GM18870 (cell line): Measurements from ENCODE around the gene RFX4.

ENCODE experiments used
- ATAC-seq: cut with Tn5 transposase; IDR thresholded peaks from one replicate; pipeline ENCODE4 v1.9.1; 2021; ENCODE audit warnings: moderate library complexity; ENCODE audit not compliant: unreplicated experiment

Gene RFX4

DNA sequence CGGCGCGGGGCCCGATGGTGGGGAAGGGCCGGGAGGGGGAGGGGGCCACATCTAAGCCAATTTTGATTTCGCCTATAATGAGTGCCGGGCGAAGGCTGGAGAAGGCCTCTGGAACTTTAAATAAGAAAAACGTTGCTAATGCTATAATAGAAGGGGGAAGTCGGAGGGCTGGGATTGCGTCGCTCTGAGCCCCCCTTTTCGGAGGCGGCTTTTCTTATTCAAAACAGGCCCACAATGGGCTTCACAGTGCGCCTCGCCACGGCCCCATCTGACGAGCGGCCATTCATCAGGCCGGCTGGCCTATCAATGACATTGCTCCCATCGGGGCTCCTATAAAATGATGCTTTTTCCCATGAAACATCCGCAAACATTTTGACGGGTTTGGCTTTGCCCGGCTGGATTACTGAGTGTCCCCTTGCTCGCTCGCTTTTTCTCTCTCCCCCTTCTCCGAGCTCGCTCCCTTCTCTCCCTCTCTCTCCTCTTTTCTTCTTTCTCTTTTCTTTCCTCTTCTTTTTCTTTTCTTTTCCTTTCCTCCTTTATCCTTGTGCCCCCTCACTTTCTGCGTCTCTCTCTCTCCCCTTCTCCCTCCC lies at the start of gene RFX4:
TSS of gene RFX4 (plus strand) at position 364 of the 590 bp plus-strand sequence. CDS start 317 bp downstream, outside the sequence.
- no peak for ATAC-seq

DNA sequence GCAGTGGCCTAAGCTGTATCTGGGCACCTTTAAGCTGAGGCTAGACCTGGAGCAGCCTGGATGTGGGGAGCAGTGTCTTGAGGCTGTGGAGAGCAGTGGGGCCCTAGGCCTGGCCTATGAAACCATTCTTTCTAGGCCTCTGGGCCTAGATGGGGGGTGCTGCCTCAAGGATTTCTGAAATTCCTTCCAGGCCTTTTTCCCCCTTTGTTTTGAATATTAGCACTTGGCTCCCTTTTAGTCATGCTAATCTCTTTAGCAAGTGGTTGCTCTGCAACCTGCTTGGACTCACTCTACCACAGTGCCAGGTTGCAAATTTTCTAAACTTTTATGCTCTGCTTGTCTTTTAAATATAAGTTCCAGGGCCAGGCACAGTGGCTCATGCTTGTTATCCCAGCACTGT lies 41.6 kb upstream of the RFX4 start:
- no peak for ATAC-seq

DNA sequence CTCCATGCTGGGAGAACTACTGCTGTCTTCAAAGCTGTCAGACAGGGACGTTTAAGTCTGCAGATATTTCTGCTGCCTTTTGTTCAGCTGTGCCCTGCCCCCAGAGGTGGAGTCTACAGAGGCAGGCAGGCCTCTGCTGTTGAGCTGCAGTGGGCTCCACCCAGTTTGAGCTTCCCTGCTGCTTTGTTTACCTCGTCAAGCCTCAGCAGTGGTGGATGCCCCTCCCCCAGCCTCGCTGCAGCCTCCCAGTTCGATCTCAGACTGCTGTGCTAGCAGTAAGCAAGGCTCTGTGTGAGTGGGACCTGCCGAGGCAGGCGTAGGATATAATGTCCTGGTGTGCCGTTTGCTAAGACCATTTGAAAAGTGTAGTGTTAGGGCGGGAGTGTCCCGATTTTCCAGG lies 31.4 kb upstream of the RFX4 start:
- no peak for ATAC-seq

DNA sequence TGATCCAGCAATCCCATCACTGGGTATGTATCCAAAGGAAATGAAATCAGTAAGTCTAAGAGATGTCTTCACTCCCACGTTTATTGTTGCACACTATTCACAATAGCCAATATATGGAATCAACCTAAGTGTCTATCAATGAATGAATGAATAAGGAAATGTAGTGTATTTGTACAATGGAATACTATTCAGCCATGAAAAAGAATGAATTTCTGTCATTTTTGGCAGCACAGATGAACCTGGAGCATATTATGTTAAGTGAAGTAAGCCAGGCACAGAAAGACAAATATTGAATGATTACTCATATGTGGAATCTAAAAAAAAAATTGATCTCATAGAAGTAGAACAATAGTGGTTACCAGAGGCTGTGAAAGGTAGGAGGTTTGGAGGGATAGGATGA lies 30.6 kb upstream of the RFX4 start:
- no peak for ATAC-seq

DNA sequence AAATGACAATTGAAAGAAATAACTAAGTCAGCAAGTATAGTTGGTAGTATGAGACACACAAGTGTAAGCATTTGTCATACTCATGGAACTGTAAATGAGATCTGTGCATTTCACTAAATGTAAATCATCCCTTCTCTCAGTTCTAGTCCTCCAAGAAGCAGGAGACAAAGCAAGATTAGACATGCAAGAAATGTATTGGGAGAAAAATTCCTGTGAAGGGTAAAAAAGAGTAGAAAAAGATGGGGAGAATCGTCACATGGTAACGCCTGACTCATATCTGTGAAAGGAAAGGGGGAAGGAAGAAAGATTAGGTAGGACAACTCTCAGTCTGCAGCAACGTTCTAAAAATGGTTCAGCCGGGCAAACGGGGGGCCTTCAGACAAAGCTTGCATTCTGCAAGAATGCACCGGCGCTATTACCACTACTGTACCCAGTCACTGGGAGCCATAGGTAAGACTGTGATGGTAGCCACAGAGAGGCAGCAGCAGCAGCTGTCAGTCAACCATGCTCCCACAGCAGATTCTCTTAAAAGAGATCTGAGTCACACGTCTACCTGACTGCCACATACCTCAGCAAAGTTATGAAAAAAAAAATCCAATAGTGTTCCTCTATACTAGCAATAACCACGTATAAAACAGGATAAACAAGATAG lies 18.0 kb upstream of the RFX4 start:
- ATAC-seq = no peak

DNA sequence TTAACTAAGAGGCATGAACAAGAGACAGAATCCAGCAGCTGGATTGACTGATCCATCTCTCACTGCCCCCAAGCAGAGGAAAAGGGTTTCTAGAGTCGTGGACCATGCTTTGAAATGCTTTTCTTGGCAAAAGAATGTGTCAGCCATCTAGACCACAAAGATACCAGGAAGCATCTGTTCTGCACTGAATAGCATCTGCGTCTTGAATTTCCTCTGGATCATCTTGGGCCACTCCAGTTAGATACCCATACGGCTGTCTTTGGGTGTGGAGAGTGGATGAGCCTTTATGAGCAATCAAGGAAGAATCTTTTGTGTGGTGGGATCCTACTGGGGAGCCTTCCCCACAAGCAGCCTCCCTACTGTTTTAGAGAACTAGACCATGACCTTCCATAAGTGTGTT lies 16.0 kb upstream of the RFX4 start:
- ATAC-seq = no peak

DNA sequence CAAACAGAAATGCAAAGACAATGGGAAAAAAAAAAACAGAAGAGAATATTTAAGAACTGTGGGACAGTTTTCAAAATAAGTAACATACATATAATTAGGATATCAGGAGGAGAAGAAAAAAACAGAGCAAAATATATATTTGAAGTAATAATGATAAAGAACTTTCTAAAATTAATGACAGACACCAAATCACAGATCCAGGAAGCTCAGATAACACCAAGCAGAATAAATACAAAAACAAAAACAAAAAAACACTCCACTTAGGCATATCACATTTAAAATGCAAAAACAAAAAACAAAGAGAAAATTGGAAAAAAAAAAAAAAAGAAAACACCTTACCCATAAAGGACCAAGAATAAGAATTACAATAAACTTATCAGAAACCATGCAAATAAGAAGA lies 9.6 kb upstream of the RFX4 start:
- ATAC-seq = no peak

DNA sequence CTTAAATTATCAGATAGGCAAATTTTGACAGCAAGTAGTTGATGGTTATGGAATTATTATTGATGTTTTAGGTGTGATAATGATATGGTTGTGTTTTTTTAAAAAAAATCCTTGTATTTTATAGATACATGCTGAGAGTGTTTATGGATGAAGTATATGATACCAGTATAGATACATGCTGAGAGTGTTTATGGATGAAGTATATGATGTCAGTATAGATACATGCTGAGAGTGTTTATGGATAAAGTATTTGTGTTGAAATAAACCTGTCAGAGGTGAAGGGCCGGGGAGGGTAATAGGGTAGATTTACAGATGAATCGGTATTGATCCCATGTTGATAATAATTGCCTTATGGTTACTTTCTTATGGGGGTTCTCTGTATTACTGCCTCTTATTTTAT lies 6.0 kb upstream of the RFX4 start:
- ATAC-seq = no peak

DNA sequence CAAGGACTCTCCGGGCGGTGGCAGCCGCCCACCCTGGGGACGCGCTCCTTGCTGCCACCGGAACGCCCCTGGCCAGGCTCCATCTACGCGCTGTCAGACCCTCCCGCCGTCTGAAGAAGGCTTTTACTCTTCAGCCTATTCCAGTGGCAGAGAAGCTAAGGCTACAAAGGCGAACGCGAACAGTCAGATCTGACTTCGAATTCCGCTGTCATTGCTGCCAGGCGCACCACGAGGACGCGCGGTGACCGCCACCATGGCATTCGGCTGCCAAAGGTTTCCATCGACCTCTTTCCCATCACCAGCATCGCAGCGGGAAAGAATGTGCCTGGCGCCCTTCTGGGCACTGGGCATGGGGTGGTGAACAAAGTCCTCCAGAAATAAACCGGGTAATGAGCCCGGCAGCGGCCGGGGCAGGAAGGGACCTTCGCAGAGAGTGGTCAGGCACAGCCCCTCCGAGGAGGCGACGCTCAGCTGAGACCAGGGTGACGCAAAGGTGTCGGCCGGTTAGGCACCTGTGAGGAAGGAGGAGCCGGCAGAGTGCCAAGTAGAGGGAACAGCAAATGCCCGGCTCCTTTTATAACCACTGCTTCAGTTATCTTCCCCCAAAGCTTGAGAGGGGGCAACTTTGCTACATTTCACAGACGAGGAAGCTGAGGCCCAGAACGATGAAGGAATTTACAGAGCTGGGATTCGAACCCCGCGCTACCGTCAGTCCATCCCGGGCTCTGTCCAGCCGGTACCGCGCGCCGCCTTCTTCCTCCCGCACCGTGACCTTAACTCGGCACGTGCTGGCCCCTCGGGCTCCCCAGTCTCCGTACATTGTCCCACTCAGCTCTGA lies 1.9 kb upstream of the RFX4 start:
- no peak for ATAC-seq

DNA sequence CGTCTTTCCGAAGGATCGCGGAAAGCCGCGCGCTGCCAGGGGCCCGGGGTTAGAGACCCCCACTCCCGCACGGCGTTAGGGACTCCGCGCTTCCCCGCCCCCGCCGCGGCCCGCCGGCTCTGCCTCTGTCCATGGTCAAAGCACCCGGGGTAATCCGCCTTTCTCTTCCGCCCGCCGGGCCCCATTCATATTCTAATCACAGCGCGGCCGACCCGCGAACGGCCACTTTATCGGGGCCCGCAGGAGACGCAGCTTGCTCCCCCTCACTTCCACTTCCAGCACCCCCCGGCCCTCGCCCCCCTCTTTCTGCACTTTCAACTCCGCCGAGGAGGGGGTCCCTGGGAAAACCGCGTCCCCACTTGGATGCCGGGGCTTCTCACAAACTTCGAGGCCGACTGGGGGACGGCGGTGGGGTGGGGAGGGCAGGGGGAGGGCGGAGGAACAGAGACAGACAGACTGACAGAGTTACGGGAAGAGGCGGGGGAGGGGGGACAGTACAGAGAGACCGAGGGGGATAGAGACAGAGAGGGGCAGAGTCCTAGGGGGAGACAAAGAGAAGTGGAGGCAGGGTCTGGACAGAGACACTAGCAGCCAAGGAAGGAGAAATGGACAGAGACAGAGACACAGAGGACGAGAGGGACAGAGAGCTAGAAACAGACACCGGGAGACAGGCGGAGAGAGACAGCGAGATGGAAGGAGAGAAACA lies 1.1 kb upstream of the RFX4 start:
- ATAC-seq = no peak

DNA sequence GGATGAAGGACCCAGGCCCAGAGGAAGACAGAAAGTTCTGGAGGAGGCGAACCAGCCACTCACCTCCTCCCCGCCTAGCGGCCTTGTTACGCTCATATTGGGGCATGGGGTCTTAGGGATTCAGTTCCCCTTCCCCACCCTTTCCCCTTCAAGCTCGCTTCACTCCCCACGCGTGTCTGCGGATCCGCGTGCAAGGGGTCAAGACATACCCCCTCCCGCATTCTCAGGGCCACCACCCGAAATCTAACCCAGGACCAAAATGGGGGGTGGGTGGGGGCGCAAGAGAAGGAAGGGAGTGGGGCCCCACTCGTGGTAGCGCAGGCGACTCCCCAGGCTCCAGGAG lies 584 bp upstream of the RFX4 start:
- ATAC-seq = no peak

DNA sequence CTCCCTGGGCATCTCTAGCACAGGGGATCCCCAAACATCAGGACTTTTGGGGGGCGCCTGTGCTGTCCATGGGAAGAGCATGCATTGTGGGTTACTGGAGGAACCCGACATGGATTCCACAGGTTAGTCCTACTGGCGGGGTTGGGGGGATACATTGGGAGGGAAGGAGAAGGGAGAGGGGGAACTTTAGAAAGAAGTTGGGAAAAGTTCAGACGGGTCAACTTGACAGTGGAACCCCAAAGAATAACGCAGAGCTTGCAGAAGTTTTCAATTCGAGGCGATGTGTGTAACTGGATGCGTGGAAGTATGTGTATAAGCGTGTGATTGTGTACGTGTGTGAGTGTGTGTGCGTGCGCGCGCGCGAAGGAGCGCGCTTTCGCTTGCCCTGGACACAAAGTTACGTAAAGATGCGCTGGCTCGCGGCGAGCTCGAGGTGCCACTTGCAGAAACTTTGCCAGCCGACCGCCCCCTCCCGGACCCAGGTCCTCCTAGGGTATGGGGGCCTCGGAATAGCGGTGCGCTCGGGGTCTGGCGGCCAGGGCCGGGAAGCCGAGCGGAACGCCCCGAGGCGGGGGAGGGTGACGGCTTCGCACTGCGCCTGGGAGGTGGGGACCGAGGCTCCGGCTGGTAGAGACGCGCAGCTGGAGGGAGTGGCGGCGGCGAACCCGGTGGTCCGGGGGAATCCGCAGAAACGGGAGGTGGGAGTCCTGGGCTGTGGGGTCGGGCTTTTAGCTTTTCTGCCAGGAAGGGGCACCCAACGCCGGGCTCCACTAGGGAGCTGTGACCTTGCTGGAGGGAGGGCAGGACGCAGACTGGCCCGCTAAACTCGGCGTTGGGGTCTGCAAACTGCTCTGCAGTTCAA lies 669 bp downstream of the RFX4 start:
- ATAC-seq = no peak

DNA sequence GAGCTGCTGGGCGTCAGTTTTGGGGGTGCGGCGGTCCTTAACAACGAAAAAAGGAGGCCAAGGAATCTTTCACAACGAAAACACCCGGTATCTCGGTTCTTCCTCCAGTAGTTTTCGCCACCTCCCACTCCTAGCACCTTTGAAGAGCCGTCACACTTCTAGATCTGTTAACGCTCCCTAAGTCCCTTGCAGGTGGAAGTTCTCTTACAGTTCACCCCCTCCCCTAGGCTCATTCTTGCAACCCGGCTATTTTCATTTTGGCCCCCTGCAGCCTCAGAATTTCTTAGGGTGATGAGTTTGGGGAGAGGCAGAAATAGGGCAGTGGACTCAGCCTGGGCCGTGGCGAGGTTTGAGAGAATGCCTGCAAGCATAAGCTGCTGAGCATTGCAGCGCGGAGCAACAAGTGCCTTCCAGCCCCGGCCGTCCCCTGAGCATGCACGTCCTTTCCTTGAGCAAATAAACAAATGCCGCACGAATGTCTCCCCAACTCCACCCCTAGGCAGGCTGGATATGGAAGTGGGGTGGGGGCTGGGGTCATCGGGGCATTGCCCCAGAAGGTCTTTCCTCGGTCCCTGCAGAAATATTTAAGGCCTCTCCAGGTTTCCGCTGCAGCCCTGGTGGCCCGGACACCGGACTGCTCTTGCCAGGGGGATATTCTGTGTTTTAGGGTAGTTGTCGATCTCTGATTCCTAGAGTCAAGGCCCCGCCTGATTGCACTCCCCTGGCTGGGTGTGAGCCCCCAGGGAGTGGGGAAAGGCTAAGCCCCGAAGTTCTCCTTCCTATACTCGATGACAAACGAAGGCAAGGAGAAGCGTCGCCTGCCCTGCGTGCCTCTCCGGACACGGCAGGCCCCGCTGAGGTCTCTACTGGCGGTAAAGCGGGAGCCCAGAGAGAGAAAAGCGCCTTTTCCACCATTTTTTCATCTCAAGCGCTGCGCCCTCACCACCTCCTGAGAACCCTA lies 1.6 kb downstream of the RFX4 start:
- ATAC-seq = no peak

DNA sequence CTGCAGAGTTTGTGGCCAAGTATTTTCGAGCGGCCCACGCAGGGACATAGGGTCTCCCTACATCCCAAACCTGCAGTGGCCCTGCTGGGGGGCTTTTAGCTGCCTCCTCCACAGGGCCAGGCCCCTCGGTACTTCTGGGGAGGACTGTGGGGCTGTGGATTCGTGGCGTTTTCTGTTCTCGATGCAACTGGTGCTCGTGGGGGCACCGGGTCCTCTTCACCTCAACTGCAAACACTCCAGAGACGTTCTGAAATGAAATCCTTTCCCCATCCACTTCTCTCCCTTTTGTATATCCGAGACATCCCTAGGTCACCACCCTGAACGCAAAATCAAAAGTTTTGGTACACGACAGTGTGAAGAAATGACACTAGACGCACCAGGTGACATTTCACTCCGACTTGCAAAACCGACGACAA lies 2.3 kb downstream of the RFX4 start:
- no peak for ATAC-seq

DNA sequence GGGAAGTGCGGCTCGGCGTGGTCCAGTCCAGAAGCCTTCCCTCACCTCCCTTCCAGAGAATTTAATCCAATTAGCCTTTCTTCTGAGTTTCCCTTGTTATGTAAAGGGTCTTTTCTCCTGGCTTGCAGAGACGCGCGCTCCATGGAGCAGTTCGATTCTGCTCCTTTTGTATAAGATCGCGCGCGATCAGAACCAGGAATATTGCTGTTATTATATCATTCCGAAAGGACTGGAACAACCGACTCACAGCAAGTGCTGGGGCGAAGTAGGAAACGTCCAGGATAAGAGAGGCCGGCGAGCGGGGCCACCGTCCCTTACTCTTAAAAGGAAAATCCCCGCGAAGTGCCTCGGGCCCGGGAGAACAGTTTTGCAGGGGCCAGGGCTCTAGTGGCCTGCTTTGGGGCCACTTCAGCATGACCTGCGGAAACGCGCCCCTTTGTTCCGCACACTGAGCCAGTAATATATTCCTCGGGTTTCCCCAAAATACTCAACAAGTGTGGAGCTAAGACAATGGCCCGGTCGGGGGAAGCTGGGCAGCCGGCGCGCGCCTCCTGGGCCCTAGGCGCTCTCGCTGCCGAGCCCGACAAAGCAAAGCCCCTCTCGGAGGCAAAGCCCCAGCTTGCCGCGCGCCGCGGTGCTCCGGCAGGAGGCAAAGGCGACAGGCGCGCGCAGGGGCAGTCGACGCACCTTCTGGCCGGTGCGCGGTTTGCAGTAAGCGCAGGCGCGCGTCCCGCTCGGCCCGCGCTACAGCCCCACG lies 2.9 kb downstream of the RFX4 start:
- ATAC-seq = no peak

DNA sequence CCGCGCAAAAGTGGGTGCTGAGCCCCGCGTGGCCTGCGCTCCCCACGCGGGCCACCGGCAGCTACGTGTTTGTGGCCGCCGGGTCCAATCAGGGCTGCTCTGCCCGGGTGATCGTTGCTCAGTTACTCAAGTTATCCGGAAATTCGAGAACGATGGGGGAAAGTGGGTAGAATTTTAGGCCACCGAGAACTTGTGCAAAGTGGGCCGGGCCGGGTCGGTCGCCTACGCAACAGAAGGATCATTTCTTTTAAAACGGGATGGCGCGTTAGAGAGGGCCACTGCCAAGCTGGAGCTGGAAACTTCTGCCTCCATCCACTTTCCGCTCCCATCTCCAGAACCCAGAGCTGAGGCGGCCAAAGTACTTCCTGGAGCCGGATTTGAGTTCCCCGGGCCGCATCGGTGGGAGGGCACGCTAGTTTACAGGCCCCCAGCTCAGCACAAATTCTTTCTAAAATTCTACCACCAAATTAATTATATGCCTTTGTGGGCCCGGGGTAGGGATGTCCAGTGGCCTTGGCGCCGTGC lies 3.5 kb downstream of the RFX4 start:
- ATAC-seq = no peak

DNA sequence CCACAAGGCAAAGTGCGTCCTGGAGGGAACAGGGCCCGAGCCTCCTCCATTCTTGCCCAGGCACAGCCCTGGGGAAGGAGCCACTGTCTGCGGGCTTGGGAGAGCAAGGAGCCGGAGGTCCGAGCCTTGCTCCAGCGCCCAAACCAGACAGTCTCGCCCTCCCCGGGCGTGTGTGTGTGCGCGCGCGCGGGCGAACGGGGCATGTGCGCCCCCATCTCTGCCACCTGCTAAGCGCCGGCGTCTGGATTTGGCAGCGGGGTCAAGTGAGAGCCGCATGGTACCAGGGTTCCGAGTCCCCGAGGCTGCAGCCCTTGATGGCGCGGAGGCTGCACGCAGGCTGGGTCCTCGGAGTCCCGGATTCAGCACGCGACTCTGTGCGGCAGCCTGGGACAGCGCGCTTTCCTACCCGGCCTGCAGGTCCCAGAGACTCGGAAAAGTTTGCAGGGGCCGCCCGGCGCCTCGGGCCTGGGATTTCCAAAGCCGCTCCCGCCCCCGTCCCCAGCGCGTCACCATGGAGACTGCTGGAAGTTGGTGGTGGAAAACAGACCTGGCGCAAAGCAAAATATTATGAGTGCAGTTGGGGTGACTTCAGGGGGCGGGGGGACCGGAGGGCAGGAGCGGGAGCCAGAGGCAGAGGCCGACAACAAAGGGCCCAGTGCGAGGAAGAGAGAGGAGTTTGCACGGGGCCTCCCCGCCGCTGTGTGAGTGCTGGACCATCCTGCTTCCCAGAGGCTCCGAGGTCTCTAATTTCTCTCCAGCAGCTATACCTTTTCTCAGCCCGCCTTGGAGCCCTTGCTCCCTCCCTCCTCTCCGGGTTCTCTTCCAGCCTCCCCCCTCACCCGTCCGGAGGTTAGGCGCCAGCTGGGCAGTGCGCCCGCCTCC lies 4.2 kb downstream of the RFX4 start:
- no peak for ATAC-seq

DNA sequence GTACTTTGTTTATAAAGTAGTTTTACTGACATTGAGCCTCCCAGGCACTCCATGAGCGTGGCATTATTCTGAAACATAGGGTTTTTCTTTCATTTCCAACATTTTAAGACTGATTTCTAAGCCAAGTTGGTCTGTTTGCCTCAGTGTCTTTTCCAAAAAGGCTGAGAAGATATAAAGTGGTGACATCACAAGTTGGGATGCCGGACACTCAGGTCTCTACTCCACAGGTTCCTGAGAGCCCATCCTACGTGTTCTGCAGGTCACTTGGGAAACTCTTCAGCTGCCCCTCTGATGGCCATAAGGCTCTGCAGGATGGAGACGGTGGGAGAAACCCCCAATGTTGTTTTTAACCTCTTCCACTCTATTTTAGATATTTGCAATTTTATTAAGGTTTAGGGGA lies 6.0 kb downstream of the RFX4 start:
- no peak for ATAC-seq
